NCI-H1092 treated with DMSO at 0.1 percent for 48 hours (cell line): ENCODE measurements around the gene CDH23.

Experiments
- DNase-seq: peaks from one replicate; lab custom pipeline; 2025; lab: John Stamatoyannopoulos, UW

The CDH23 gene

DNA sequence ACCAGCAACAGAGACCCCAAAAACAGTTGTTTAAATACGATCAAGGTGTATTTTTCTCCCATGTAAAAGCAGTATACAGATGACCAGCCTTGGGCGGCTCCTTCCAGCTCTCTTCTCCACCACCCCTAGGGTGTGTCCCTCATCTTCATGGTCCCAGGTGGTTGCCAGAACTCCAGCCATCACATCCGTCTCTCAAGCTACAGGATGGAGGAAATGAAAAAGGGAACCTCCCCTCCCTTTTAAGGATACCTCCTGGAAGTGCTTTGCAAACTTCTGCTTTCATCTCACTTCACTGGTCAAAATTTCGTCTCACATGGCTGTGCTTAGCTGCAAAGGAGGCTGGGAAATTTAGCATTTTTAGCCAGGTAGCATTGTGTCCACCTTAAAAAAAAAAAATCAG, 263.6 kb downstream of the CDH23 start:
- no peak for DNase-seq

DNA sequence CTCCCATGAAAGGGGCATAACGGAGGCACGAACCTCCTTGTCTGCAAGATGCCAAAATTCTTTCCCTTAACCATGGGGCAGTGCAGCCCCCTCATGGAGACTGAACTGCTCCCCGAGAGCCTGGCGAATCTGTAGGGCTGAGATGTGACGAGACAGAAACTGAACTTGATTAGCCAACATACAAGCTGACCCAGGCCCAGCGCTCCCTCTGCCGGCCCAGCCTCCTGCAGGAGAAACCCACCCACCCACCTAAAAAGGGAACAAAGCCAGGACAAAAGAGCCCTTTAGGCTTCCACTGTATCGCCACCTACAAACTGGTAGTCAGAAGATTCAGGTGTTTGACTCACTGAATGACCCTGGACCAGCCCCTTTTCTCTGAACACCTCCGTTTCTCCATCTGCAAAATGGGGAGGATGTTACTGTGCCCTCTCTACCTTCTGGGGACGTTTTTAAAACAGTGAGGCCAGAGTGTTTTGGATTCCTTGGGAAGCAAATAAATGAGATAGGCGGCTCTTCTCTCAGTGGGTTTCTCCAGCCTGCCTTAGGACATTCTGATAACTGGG, 264.4 kb downstream of the CDH23 start:
- DNase-seq: no peak

DNA sequence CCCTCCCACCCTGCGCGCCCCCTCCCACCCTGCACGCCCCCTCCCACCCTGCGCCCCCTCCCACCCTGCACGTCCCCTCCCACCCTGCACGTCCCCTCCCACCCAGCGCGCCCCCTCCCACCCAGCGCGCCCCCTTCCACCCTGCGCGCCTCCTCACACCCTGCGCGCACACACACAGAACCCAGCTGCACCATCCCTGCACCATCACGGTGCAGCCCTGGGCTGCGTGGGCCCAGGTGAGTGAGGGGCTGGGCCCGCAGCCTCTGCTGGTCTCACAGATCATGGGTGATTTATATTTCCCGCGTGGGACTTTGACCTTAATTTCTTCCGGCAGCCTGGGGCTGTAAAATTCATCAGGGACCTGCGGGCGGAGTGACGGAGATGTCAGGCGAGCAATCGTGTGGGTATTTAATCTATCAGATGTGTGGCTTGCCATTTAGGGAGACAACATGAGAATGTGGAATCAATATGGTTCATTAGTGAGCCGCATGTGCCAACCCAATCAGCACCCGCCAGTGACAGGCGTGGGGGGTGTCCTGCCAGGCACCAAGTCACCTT, 265.1 kb downstream of the CDH23 start:
- no peak for DNase-seq

DNA sequence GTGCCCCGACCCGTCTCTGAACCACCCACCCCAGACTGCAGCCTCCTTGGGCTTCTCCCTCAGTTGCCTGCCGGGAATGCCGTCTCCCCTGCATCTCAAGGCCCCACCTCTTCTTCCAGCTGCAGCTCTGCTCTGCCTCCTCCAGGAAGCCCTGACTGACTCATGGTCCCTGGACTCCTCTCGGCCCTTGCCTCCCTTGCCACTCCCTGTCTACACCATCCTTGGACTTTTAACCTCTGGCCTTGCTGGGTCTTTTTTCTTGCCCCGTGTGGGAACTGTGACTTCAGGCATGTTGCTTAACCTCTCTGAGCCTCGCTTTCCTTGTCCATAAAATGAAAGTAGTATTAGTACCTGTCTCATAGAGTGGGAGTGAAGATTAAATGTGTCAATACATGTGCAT, 266.6 kb downstream of the CDH23 start:
- no peak for DNase-seq

DNA sequence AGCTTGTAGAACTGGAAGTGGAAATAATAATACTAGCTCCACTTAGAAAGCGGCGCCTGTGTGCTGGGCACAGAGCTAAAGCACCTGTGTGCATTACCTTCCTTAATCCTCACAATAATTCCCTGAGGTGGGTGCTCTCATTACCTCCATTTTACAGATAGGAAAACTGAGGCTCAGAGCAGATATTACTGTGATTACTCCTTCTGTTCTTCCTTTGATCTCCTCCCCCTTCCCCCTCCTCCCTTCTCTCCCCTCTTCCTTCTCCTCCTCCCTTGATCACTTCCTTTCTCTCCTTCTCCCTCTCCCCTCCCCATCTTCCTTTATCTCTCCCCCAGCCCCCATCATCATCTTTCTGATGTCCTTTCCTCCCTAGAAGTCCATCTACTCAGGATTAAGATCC, 267.9 kb downstream of the CDH23 start:
- DNase-seq: no peak

DNA sequence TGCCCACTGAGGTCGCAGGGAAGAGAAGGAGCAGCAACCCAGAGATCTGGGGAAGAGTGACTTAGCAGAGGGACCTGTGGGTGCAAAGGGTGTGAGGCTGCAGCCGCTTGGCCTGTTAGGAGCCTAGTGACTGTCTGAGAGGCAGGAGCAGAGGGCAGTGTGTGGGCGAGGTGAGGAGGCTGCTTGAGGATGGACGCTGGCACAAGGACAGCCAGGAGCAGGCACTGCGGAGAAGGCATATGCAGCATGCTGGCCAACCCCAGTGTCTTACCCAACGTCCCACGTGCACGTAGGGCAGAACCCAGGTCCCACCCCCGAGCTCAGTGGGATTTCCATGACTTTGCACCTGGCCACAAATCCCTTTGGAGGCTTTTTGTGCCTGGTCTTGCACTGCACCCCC, 268.7 kb downstream of the CDH23 start:
- DNase-seq: no peak

DNA sequence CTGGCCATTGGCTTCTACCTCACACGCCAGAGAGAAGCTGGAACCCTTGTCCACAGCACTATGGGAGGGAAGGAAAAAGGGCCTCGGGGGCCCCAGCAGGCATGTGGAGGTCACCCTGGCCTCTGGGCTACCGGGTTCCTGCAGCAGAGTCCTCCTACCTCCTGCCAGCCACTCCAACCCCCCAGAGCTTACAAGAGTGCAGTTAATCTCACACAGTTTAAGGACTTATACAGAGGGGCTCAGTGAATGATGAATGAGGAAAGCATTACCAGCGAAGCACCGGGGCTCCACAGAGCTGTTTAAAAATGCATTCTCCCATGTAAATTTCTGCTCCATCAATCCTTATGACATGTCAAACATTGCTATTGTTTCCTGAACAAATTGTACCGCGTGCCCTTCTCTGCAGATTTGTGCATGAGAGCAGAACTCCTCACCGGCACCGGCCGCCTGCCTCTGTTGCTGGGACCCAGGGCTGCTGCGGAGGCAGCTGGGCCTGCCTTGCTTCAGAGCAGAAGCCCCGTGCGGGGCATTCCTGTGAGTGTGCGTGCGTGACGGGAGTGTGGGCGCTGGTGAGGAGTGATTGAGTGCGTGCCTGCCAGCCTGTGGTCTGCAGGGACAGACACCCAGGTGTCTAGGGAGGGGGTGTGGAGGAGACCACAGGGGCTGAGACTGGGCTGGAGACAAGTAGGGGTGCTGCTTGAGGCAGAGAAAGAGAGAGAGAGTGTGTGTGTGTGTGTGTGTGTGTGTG, 270.1 kb downstream of the CDH23 start:
- DNase-seq: no peak

DNA sequence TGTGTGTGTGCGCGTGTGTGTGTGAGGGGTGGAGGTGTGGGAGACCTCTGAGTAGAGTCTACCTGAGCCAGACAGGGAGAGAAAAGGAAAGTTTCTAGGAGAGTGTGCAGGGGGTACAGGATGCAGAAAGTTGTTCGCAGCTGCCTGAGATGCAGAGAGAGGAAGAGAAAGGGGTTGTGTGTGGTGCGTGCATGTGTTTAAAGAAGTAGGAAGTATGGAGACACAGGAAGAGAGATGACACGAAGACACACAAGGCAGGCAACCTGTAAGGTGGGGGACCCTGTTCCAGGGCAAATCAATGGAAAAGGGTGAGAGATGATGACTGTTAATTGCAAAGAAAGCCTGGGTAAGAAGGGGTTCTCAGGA, 270.6 kb downstream of the CDH23 start:
- DNase-seq: no peak

DNA sequence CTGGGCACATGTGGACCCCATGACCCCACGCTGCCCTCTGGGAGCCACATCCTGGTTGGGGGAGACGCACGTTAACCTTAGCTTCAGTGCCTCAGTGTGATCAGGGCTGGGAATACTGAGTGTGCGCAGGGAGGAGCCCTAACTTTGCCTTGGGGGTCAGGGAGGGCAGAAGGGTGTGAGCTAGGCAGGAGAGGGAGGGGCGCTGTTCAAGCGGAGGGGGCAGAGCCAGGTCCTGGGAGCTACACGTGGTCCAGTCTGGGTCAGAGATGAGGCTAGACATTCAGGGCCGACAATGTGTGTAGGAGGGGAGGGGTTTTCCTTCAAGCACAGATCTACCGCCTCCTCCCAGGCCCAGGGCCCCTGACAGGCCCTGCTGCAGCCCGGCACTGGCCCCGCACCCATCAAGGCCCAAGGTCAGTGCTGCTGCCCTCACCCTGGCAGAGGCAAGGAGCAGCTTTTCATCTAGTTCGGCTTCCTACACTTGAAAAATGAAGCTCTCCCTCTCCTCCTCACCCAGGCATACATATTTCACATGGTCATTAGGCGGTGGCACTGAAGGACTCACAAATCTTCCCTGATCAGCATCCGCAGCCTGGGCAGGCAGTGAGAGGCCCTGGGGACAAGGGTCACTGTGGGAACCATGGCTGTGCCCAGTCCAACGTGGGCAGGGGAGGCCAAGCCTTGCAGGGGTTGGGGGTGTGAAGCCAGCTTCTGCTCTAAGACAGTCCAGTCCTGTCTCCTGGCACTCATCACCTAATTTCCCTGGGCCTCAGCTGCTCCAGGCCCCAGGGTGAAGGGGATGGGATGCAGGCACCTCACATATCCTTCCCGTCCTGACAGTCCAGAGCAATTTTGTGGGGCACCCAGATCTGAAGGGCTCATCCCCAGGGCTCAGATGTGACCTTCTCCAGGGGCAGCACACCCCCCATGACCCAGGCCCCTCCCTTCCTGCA, 275.6 kb downstream of the CDH23 start:
- no peak for DNase-seq

DNA sequence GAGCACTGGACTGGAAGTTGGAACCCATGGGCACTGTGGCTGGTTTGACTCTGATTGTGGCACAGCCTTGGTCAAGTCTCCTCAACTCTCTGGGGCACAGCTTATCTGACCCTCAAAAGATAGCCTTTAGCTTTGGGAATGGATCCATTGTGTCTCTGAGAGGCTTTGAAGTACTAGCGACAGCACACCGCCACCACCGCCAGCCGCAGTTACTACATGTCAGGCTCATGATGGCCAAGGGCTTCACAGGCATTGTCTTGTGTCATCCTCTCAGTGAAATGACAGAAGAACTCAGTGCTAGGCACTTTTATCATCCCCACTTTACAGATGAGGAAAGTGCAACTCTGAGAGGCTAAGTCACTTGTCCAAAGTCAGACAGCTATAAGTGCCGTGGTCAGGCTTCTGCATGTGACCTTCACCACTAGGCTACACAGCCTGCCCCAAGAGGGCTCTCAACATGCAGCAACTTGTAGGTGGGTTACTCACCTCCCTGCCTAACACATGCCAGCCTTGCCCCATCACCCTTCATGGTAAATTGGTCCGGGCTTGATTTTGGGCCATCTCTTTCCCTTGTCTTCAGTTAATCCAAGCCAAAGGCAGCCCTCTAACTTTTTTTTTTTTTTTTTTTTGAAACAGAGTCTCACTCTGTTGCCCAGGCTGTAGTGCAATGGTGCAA, 278.7 kb downstream of the CDH23 start:
- DNase-seq: no peak

DNA sequence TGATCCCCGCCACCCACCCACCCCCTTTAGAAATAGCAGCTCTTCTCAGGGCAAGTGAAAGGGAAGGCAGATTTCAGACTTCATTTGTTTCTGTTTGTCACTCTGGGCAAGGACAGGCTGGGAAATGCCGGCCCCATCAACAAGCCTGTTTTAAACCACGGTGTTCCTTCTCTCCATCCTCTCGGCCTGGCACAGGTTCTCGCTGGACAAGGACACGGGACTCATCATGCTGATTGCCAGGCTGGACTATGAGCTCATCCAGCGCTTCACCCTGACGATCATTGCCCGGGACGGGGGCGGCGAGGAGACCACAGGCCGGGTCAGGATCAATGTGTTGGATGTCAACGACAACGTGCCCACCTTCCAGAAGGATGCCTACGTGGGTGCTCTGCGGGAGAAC, 280.5 kb downstream of the CDH23 start:
- no peak for DNase-seq

DNA sequence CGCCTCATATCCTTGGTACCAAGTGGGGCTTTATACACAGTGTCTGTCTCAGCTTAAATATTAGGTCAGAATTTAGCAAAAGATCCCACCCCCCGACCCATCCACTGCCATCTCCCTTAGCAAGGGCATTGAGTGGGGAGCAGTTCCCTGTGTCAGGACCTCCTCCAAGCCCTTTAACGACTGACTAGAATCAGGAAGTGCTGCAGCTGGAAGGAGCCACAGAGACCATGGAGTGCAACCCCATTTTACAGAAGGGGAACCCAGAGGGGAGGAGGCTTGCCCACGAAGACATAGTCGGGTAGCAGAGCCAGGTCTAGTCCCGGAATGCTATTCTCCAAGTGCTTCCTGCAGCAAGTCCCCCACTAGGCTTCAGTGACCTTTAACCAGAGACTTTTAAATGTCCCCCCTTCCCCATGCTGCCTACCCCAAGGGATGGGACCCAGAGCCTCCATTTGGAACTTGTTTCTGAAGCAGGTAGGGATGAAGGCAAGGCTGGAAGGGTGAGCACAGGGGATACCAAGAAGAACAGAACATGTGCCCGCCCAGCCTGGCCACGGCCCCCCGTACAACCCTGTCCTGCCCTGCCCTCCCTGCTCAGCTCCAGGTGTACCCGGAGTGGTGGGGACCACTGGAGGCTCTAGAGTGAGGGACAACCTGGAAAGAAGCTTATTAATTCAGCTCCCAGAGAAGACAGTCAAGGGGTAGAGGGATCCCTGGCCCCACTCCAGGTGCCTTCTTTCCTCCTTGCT, 281.5 kb downstream of the CDH23 start:
- DNase-seq: no peak

DNA sequence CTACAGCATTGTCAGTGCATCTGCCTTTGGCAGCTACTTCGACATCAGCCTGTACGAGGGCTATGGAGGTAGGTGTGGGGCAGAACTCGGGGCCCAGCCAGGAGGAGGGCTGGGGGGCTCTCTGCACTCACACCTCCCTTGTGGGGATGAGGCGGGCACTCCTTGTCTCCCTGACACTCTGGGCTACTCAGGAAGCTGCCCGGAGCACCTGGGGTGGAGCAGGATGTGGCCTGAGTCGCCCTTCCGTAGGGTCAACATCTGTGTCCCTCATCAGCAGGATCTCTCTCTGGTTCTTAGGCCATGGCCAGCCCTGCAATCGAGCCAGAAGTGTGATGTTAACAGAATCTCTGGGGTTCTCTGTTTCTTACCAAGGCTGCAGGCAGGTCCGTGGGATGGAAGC, 282.7 kb downstream of the CDH23 start:
- DNase-seq: no peak

DNA sequence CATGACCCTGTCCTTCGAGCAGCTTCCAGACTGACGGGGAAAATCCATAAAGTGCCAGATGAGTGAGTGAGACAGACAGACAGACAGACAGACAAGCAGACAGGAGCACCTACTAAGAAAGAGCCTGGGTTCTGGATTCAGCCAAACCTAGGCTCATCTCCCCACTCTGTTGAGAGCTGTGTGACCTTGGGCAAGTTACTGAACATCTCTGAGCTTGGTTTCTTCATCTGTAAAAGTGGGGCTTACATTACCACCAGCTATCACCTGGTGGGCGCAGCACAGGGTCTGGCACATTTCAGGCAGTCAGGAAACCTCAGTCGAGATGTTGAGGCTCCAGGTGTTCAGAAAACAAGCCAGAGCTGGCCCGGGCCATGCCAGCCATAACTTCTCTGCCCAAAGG, 285.3 kb downstream of the CDH23 start:
- DNase-seq: no peak

DNA sequence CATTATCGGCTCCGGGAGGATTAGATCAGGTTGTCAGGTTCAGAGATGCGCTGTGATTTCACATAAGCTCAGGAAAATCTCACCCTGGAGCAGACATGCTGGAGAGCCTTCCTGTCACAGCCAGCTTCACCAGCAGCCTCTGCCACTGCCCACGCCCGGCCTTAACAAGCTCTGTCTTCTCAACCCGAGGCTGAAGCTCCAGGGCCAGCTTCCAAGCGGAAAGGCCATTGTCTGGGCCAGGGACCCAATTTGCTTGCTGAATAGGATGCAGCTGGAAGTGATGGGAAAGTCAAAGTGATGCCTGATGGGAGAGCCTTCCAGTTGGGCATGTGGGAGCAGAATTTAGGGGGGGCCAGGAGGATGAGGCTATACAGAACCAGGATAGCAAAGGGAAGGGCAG, 286.6 kb downstream of the CDH23 start:
- DNase-seq: no peak

DNA sequence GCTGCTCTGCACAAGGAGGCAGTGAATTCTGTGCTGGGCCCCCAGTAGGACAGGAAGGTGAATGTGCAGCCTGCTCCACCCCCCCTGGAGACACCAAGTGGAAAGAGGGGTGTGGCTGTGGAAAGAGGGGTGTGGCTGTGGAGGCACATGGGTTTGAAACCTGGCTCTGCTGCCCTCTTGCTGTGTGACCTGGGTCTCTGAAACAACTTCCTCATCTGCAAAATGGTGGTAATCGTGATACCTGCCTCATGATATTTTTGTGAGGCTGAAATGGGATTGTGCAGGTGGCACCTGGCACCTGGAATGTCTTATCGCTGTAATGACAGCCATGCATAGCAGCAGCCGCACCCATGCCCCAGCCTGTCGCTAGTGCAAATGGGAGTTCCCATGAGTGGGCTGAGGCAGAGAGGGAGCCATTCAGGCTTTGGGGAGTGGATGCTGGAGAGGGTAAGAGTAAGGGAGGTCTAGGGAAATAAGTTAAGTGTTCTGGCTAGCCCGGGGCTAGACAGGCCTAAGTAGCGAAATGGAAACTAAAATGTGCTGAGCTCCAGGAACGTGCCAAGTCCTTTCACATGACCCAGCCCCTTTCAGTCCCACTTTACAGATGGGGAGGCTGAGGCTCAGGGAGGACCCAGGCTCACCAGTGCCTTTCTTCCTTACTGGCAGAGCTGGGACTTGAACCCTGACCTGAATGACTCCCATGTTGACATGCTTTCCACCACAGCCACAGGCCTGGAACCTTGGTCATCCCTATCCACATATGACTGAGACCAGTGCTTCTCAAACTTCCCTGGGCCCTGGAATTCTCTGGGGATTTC, 287.8 kb downstream of the CDH23 start:
- DNase-seq: no peak

DNA sequence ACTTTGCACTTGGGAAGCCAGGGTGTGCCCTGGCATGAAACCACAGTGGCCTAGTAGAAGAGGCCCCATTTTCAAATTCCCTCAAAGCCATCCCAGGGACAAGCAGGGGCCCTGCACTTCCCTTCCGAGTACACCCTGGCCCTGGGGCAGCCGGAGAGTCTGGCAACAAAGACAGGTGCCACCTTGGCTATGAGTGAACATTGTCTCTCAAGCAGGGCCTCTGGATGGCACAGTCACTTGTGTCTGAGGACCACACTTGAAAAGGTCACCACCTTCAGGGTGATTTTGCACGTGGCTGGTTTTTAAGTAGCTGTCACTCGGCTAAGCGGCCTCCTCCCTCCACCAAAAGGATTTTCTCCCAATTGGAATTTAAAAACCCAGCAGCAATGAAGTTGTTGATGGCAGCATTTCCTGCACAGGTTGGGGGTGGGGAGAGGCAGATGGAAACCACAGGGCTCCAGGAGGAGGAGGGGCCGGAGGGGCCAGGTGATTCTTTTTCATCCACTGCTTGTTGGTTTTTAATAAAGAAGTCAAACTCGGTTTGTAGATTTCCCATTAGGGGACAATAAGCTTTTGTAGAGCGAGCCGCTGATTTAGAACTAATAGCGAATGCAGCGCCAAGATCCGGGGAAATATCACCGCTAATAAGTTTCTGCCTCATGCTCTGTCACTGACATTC, 289.0 kb downstream of the CDH23 start:
- DNase-seq: no peak

DNA sequence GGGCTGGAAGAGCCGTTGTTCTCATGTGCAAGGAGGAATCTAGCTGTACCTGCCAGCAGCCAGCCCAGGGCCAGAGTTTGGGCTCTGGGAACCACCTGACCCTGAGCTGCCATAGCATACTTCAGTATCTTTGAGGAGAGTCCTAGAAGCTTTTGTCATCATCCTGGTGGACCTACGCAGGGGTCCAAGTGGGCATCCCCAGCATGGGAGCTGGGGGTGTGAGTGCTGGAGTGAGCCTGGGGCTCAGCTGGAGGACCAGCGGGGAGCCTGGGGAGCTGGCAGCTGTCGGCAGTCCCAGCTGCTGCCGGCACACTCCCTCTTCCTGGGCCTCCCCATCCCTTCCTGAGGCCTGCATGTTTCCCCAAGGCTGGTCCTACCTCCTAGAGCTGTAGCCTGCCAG, 290.4 kb downstream of the CDH23 start:
- DNase-seq: no peak

DNA sequence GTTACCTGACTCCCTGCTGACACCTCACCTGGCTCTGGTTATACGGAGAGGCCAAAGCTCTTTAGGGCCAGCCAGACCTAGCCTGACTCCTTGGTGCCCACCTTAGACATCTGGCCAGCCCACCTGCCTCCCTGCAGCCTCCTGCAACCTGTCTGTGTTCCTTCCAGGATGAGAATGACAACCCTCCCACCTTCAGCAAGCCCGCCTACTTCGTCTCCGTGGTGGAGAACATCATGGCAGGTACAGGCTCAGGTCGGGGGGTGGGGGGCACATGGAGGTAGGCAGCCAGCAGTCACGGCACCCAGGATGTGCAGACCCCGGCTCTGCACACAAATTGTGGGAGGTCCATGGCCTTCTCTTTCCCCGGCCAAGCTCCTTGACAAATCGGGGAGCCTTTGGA, 290.8 kb downstream of the CDH23 start:
- DNase-seq: no peak

DNA sequence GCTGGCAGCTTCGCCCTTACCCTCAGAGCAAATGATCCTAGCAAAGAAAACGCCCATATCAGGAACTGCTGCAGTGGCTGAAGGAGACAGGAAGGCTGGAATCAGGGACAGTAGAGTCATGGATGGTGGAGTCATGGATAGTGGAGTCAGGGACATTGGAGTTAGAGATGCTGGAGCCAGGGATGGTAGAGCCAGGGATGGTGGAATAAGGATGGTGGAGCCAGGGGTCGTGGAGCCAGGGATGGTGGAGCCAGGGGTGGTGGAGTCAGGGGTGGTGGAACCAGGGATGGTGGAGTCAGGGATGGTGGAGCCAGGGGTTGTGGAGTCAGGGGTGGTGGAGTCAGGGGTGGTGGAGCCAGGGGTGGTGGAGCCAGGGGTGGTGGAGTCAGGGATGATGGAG, 291.5 kb downstream of the CDH23 start:
- DNase-seq: no peak
